GM12872 (cell line): ENCODE measurements around the gene GLOD4.

ENCODE experiments used
- TF ChIP-seq, protein P1 (sequence below): IDR thresholded peaks from 3 replicates; pipeline ENCODE4 v1.5.1; 2011; ENCODE audit warnings: low read depth, mild to moderate bottlenecking, low read length, moderate library complexity; ENCODE audit not compliant: insufficient read depth

GLOD4 gene

DNA sequence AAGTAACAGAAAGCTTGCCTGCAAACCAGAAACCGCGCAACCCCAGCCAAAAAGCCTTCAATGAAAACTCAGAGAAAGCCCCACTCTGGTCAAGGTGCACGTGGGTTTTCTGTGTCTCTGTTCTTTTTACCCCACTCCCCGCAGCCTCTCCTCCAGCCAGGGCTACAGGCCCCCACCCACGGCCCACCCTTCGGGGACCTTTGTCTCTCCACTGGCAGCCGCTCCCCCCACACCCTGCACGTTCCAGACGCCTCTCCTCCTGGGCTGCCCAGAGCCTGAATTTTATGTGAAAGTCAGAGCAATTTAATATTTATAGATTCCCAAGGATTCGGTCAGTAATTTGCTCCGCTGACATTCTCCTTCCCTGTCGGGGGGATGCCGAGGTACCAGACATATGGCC is 24.3 kb upstream of the GLOD4 start:
- TF ChIP-seq, protein P1, sequence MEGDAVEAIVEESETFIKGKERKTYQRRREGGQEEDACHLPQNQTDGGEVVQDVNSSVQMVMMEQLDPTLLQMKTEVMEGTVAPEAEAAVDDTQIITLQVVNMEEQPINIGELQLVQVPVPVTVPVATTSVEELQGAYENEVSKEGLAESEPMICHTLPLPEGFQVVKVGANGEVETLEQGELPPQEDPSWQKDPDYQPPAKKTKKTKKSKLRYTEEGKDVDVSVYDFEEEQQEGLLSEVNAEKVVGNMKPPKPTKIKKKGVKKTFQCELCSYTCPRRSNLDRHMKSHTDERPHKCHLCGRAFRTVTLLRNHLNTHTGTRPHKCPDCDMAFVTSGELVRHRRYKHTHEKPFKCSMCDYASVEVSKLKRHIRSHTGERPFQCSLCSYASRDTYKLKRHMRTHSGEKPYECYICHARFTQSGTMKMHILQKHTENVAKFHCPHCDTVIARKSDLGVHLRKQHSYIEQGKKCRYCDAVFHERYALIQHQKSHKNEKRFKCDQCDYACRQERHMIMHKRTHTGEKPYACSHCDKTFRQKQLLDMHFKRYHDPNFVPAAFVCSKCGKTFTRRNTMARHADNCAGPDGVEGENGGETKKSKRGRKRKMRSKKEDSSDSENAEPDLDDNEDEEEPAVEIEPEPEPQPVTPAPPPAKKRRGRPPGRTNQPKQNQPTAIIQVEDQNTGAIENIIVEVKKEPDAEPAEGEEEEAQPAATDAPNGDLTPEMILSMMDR: no peak

DNA sequence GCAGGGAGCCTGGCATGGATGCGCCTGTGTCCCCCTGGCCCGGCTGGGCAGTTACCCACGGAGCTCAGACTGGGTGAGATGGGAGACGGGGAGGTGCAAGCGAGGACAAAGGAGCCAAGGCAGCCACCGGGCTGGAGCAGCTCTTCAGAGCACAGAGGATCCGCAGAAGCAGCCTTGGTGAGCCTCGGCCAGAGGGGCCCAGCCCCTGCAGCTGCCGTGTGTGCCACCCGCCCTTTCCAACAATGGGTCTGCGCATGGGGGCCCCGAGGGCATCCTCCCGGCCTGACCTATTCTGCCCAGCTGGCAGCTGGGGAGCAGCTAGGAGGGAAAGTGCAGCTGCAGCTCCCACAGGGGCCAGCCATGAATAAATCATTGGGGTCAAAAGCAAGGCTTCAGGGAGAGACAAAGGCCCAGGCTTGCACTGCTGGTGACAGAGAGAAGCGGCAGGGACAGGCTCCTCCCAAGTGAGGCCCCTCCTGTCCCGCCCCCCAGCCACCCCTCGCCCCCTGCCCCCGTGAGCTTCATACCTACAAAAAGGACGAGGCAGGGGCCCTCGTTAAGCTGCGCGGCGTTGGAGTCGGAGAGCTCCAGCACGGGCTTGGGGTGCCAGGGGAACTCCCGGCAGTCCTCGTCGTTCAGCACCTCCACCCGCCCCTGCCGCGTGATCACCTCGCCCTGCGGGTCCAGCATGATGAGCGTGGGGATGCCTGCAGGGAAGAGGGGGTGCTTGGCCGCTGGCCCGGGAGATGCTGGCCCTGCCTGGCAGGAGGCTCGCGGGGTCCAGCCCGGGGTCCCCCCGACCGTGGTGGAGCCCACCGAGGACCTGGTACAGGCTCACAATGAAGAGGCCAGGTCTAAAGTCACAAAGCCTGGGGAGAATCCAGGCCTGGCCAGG is 22.7 kb upstream of the GLOD4 start:
- TF ChIP-seq, protein P1: no peak

DNA sequence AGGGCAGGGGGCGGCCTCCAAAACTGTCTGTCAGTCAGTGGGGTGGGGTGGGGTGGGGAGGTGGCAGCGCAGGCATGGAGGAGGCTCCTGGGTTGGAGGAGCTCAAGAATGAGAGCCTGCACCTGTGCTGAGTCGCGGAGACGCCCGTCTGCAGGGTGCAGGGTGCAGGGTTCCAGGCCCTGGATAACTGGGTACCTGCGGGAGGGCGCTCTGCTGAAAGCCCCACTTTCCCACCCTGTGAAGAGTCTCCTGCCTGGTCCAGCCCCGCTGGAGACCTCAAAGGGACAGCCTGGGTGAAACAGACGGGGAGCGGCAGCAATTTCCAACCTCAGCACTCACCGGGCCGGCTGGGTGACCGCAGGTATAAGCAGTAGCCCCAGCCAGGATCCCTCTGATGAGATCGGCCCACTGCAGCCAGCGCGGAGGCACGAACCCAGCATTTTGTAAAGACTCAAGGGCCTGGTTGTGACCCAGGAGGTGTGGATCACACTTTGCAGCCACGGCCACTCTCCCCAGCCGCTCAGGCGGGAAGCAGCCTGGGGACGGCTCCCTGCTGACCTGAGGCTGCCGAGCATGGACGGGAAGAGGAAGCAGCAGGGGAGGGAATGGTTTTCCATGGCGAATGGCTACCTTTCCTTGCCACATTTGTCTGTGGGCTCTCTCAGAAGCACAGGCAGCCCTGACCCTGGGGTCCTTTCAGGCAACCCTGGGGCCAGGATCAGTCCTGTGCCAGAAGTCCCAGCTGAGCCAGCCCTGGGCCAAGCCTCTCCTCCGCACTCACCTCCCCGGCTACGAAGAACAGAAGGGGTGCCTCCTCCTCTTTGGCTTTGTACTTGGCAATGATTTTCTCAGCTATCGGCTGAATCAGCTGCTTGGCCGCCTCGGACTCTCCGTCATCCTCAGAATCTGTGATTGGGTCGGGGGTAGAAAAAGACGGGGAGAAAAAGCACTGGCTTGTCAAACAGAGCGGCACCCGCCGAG is 21.1 kb upstream of the GLOD4 start:
- TF ChIP-seq, protein P1: no peak

DNA sequence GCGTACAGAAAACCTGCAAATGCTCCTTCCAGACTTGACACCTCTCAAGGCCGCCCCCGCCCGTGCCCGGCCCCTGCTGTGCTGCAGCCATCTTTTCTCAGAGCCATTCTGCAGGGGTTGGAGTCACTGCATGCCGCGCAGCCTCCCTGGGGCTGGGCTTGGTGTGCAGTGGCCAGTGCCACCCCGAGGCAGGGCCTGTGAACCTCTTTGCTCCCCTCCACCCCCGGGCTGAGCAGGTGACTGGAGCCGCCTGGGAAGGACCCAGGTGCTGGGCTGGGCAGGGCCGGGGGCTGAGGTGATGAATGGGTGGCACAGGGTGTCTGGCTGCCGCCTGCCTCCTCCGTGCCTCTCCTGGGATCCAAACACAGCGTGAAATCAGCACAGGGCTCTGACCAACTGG is 20.4 kb upstream of the GLOD4 start:
- TF ChIP-seq, protein P1: no peak

DNA sequence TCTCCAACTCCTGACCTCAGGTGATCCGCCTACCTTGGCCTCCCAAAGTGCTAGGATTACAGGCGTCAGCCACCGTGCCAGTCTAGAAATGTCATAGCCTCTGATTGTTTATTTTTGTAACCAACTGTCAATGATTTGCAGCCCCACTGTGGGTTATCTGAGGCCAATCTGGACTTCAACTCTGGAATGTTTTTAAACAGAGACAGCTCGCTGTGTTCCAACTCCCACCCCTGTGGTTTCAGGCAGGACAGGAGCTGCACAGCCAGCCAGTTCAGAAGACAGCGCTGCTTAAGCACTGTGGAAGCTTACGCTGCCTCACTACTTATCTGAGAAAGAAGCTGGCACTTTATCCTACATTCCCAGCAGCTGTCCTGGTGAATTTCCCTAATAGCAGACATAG is 19.6 kb upstream of the GLOD4 start:
- TF ChIP-seq, protein P1: no peak

DNA sequence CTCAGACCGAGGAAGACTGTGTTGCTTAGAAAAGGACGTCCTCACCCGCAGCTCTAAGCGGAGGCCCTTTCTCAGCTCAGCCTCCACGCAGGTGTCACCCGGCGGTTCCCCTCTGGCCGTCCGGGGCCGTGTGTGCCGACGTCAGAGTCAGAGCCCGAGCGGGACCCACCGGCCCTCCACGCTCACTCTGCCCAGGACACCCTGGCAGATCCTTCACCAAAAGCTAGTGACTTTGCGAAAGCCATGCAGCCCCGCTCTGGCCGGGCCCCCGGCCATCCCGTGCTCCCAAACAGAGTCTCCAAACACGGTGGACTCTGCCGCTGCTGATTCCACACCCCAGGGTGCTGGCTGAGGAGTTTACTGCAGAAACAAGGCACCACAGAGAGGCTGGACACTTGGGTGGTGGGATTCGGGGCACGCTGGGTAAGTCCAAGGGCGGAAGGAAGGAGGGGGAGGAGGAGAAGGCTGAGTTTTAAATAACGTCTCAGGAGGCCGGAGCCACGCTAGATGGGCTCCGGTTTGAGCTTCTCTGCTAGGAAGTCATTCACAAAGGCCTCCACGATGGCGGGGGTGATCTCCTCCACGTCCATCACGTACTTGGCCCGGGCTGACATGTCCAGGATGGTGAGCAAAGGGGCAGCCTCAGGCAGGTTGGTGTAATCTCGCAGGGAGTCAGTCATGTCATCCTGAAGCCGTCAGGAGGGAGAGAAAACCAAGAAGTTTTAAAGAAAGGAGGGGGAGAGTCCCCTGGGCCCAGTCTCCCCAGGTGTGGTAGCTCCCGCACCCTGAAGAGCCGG is 18.6 kb upstream of the GLOD4 start:
- TF ChIP-seq, protein P1: no peak
